ENCODE measurements around the gene DLG1.

The DLG1 gene

DNA sequence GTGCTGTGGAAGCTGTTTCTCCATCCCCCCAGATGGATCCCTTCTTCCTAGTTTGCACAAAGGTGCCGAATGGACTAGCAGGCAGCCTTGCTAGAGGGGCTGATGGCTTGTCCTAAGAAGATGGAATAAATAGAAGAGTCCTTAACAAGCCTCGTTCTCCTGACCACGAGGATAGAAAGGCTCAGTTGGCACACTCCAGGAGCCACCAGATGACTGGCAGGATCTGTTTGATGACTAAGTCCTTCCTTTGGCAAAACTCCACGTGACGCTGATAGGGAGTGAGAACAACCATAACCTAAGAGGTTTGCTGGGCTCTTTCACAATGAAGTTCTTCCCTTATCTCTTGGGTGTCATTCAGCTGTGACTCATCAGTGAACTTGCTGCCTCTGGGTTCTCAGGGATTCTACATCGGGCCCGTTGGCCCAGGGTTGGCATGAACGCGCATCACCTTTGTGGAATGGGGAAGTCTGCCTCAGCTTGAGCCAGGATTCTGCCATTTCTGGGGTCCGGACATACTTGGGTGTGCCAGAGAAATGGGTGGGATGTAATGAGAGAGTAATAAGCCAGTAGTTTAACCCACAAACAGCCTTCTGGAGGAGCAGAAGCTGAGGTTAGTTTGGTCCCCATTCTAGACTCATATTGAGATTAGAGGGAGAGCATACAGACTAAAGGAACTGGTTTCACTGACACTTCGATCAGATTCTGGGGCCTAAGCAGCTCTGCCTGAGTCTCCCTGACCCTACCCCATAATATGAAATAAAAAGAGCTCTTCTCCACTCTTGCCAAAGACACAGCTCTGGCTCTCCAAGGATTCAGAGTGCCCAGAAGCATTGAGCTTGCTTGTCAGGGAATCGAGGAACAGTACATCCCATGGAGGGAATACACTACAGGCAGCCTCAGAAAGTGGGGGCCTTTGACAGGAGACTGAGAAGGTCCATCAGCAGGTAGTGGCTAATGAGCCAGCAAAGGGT is 266.8 kb downstream of the DLG1 start:
- no peak for DNase-seq

DNA sequence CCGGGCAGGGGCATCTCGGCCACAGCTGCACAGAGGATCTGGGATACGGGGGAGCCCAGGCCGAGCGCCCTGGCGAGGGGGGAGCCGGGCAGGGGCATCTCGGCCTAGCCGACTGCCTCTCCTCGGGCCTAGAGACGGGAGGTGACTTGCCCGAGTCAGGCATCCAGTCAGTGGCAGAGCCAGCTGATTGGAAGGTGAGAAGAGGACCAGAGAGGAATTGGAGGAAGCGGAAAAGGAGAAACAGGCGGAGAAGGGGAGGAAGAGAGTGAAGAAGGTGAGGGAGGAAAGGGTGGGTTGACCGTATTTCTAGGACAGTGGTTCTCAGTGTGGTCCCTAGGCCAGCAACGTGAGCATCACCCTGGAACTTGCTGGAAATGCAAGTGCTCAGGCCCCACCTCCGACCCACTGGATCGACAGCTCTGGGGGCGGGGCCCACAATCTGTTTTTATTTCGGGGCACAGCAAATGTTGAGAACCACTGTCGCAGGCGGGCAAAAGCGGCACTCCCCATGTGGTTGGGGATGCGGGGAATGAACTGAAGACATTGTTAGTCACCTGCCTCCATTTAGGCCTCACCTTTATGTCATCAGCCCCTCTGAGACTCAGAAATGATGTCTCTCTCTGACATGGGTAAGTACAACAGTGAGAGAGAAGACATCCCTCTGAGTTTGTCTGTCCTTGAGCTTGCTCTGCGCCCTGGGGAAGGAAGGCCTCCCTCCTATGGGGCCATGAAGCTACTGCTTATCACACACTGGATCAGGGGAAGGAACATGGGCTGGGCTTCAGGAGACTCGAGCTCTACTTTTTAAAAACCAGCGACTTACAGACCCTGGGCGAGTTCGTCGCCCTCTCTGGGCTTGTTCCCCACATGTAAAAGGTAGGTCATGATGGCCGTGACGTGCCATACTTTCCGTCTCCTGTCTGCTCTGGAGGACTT is 267.8 kb downstream of the DLG1 start:
- DNase-seq = no peak

DNA sequence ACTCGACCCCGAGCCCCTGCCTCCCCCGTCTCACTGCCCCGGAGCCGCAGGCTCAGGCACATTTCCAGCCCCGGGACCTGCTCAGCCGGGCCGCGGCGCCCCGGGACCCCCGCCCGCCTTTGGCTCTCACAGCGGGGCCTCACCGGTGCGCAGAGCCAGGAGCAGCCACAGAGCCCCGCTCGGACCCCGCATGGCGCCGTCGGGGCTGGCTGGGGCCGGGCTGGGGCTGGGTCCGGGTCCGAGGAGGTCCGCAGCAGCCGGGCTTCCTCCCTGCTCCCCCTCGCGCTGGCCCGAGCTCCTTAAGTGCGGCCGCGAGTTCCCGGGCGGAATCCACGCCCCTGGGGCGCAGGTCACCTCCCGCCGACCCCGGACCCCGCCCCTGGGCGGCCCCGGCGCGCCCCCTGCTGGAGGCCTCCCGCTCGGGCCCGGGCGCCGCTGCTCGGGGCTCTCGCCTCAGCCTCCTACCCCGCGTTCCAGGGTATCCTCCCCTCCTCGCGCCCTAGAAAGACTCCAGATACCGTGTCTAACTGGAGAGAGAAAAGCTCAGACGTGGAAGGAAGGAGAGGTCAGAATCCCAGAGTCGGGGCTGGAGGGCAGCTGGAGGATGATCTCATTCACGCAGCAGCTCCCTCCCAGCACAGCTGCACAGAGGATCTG is 268.8 kb downstream of the DLG1 start, which contains the start of gene MELTF:
TSS of gene MELTF (minus strand) at position 307 of the 657 bp plus-strand sequence. CDS start at position 192, 115 bp downstream.
- DNase-seq = peak in 8 of 51 donors; percentile 24 to 65 (median 36)

DNA sequence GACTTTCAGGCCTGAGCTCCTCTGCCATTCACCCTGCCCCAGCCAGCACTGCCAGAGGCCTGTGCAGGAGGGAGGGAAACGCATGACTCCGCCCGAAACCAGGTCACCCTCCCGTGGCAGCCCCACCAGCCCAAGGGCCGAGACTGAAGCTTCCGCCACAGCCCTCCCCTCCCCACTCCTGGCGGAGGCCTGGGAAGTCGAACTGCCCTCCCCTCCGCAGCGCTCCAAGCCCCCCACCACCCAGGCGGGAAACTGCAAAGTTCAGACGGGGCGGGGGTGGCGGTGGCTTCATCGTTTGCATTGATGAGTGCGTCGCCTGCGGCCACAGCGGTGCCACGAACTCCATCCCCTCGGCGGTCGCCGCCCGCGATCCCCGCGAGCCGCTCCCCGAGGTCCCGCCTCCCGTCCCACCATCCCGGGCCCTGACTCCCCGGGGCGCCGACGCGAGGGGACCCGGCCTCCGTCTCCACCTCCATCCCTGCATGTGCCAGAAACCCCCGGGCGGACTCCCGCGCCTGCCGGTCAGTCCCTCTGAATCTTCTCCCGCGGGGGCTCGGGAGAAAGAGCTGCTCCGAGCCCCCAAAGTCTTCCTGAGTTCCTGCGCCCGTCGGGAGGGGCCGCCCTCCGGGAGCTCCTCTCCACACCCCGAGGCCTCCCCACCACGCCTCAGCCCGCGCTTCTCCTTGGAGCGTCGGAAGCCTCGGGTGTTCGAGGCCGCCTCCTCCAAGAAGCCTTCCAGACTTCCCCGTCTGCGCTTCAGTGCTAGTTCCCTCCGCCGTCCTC is 269.5 kb downstream of the DLG1 start:
- DNase-seq = no peak

DNA sequence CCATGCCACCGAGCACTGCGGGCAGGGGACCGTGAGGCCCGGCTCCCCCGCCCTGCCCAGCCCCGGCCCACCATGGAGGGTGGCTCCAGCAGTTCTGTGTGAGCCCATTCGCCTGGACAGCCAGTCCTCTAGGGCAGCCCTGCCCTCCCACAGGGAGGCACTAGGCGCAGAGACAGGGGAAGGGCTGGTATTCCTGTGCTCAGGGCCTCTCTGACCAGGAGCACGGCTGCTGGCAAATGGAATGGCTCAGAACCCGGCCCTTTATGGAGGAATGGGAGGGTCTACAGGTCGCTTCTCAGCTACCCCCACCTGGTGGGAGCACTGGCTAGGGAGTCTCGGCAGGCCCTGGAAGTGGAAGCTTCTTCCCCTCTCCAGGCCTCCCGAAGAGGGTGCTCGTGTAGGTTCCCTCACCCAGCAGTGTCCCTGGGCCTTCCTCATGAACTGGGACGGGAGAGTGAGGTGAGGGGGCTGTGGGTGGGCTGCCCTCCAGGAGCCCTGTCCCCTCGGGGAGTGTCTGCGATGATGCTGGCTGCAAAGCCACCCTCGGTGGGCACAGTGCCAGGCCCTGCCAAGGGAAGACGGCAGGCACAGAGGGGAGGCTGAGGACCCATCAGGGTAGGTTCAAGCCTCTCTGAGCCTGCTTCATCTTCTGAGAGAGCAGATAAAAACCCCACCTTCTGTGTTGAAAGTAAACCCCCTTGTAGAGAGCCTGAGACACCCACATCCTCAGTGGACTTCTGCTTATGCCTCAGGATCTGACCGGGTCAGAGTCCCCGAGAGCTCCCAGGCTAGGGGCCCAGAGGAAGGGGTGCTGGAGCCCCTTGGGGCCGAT is 270.3 kb downstream of the DLG1 start:
- no peak for DNase-seq

DNA sequence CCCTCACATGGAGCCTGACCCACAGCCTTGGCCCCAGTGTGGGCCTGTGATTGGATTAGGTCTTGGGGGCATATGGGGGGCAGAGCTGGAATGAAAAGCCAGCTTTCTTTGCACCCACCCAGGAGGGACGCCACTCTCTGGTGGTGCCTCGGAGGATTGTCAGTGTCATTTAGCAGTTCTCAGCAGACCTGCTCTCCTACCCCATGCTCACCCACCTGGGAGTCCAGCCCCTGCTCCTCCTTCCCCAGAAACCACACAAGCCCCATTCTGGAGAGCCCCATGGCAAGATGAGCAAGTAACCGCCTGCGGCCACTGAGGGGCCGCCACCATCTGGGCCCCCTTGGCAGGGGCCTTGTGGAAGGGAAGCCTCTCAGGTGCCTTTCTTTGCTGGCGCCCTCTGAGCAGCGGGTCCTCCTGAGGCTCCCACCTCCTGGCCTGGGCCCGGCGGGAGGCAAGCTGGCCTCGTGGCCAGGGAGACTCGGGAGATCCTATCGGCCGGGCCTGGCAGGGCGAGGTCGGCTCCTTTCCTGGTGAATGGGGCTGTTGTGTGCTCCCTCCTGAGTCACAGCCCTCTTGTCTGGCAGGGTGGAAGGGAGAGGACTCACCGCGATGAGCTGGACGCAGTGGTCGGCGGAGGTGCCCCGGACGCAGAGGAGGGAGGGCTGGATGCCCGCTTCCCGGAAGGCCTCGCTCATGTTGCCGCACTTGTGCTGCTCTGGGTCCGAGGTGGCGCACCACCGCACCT is 271.1 kb downstream of the DLG1 start:
- no peak for DNase-seq

DNA sequence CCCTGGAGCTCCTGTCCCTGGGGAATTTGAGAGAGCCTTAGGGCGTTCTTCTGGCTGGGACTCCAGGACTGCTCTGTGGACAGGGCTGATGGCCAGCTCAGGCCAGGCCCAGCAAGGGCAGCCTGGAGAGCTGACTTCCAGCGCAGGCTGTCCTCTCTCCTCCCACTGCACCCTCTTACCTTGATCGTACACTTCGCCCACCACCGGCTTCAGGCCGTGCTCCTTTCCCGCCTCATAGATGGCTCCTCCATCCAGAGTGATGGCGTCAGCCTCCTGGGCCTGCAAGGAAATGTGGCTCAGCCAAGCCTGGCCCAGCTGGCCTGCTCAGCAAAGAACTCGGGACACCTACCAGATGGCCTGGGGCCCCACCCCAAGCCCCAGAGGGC is 271.9 kb downstream of the DLG1 start:
- DNase-seq = no peak

DNA sequence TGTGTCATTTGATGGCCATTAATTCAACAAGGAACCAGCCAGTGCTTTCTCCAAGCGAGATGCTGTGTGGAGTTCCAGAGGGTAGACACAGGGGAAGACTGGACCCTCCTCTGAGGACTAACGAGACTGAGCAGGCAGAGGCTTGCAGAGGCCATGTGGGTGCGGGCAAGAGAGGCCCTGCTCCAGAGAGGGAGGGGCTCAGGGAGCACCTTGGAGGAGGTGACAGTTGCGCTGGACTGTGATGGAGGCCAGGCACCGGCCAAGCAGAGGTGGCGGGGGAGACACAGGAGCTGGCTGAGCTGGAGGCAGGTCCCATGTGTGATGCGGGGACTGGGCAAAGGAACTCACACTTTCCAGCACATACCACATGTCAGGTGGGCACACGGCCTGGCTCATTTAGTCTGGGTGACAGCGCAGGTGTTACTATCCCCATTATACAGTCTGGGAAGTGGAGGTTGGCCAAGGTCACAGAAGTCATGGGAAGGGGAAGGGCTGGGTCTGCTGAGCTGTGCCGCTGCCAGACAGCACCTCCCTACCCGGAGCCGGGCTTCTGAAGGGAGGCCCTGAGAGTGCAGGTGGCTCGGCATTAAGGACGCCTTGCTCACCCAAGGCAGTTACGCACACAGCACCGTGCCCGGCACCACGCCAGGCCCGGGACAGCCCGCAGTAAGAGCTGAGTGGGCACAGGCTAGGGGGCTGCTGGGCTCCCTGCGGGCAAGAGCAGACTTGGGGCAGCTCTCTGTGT is 272.5 kb downstream of the DLG1 start:
- DNase-seq = no peak

DNA sequence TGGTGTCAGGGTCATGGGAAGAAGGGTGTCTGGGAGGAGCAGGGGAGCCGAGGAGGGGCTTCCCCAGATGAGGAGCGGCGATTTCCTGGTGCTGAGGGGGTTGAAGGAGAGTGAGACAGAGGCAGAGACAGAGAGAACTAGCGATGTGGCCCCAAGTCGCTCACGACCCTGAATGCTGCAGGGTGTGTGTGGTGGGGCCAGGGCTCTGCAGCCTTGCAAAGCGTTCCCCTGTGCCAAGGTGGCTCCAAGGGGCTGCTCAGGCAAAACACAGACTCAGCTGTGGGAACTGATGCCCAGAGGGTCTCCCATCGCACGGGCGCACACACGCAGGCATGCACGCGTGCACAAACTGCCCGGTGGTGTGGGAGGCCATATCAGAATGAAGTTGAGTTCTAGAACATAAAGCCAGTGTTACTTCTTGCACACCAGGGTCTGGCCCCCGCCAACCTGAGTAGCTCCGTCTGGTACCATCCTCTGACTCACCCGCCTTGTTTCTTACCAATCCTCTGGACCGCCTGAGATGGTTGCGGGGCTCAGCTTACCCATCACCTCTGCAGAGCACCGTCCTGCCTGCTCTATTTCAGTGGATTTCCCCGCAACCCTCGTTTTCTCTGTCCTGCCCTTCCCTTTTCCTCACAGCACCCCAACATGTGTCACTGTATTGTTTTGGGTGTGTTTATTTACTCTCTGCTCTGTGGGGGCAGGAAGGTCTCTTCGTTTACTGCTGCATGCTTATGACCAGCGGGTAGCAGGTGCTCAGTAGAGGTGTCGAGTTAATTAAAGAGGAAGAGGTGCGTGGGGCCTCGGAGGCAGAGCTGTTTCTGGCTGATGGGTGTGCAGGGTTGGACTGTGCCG is 273.3 kb downstream of the DLG1 start:
- no peak for DNase-seq

DNA sequence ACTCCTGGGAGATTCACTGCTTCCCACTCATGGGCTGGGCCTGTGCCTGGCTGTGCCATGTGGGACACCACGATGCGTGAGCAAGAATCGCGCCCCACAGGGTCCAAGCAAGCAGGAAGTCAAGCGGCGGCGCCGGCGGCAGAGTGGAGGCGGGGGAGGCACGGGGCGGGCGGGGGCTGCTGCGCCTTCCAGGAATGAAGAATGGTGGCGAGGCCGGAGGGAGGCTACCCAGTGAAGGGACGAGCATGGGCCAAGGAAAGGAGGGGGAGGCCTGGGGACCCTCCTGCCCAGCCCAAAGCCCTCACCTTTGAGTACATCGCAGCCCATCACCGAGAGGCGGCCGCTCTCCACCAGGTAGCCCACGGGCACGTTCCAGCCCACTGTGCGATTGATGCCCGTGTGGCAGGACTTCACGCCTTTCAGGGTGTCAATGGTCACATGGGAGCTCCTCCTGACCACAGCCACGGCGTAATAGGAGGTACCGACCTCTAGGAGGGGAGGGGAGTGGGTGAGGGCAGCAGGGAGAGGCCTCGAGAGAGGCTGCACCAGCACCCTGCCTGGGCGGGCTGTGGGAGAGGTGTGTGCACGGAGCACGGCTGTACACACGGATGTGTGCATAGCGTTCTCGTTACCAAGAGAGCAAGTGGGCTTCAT is 274.3 kb downstream of the DLG1 start:
- DNase-seq = no peak

DNA sequence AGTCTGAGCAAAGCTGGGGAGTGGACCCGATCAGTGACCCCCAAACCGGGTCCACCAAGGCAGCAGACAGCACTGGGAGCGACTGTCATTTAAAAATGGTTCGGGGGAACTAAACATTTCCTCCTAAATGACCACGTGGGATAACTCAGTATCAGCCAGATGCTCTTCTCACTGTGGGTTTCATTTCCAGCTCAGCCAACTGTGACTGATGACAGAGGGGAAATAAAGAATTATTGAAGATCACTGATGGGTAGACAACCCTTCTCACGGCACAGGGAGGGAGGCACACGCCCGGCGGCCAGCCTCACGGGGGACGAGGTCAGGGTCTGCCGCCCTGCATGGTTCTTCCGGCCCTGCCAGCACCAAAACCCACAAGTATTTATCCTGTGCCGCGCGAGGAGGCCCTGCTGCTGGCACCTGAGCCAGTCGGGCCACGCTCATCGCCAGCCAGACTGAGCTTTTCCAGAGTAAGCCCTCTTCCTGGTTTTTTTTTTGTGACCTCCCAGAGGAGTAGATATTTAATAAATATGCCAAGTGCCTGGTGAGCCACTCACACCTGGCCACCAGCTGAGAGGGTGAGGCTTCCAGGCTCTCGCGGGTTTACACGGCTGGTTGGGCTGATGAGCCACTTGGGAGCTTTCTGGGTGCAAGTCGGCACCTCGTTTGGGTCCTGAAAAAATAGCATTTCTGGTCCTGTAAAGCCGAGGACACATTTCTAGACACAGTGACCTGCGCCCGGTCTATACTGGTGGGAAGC is 275.0 kb downstream of the DLG1 start:
- DNase-seq = no peak

DNA sequence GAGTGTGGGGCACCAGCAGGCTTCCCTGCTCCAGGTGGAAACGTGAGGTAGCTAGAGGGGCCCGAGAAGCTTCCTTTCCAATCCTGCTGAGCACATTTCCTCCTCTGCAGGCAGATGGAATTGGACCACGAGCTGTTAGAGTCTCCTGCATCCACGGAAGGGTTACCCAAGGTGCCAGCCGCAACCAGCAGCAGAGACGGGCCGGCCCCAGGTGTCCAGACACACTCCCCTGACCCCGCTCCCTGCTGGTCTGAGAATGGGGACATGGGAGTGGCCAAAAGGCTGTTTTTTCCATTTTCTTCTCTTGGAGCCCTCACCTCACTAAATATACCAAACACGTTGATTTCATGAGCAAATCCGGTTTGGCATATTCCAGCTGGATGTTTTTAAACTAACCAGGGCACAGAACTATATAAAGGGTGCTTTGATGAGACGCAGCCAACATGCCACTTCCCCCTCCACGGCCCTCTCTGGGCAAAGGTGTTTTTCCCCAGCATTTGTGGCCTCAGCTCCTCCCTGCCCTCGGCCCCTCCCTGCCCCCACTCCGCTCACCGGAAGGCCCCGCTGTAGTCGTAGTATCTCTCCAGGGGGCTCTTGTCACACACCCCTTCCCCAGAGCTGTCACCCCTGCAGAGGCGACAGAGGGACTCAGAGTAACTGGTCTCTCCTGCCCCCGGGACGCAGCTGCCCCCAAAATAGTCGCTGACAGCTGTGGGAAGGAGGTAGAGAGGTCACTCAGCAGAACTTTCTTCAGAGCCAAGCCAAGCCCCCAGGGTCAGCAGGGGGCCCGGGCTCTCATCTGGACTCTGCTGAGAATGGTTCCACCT is 275.8 kb downstream of the DLG1 start:
- no peak for DNase-seq

DNA sequence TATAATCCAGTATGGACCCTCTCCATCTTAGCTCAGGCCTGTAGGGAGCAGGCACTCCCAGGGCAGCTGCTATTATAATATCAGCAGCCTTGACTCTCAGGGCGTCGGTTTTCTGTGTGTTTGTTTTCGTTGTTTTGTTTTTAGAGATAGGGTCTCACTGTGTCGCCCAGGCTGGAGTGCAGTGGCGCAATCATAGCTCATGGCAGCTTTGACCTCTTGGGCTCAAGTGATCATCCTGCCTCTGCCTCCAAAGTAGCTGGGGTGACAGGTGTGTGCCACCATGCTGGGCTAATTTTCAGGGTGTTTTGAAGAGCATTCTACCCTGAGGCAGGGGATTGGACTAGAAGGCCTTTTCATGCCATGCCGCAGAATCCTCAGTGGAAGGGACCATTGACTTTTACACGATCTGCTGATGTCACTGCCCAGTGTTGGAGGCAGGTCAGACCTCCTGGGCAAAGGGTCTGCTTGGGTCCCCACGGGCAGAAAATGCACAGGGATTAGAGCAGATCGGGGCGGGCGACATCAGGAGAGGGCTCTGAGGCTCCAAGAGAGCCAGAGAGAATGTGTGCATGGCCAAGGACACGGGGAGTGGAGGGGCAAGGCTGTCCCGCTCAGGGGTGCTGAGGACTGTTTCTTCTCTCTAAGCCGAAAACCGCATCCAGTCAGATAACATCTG is 276.5 kb downstream of the DLG1 start:
- no peak for DNase-seq

DNA sequence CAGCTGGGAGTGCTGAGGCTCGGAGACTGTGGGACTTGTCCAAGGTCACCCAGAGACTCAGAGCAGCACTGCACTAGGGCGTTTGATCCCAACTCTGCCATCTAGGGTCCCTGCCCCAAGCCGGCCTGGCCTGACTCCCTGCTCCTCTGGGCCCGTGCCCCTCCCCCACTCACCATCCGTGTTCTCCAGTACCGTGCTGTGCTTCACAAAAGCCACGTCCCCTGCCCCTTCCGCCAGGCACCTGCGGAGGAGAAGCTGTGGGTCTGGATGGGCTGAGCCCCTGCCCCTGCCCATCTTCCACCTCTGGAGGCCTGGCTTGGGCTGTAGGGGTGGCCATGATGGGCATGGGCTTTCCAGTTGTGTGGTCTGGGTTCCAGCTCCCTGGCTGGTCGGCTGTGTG is 277.2 kb downstream of the DLG1 start:
- no peak for DNase-seq
